GM19328 (cell line): Measurements from ENCODE around the gene HYAL2.

Experiments used
- ATAC-seq: cut with Tn5 transposase; IDR thresholded peaks from one replicate; pipeline ENCODE4 v1.9.1; 2021; ENCODE audit warnings: mild to moderate bottlenecking, moderate library complexity; ENCODE audit not compliant: unreplicated experiment

Gene HYAL2

GRCh38 chr3:50331364-50331907, 8.9 kb upstream of the HYAL2 start:
- ATAC-seq, result no peak

GRCh38 chr3:50330330-50330729, 7.8 kb upstream of the HYAL2 start:
- no peak for ATAC-seq

- peak; percentile 89 for ATAC-seq
These were observed 5.6 kb upstream of the HYAL2 start, which contains the start of gene TUSC2 for GRCh38 chr3:50327943-50328691. Gene TUSC2, minus strand, starts transcription at chr3:50328223. Its CDS starts 124 bp downstream, at chr3:50328099.

GRCh38 chr3:50327129-50327528, 4.6 kb upstream of the HYAL2 start:
- no peak for ATAC-seq

- ATAC-seq, result no peak
These were observed 3.6 kb upstream of the HYAL2 start for GRCh38 chr3:50326182-50326541.

GRCh38 chr3:50325497-50326181, 3.1 kb upstream of the HYAL2 start:
- no peak for ATAC-seq

- ATAC-seq, result no peak
These were observed 2.6 kb upstream of the HYAL2 start for GRCh38 chr3:50325113-50325480.

- no peak for ATAC-seq
These were observed 2.0 kb upstream of the HYAL2 start for GRCh38 chr3:50324351-50325112.

- ATAC-seq, result no peak
These were observed 1.2 kb upstream of the HYAL2 start for GRCh38 chr3:50323614-50324199.

- ATAC-seq, result no peak
These were observed 601 bp upstream of the HYAL2 start for GRCh38 chr3:50323092-50323600.

- ATAC-seq, result no peak
These were observed 495 bp downstream of the HYAL2 start for GRCh38 chr3:50322115-50322385.

GRCh38 chr3:50321336-50322114, 1.0 kb downstream of the HYAL2 start:
- ATAC-seq, result peak; percentile 76

GRCh38 chr3:50320853-50321335, 1.7 kb downstream of the HYAL2 start:
- peak; percentile 54 for ATAC-seq

GRCh38 chr3:50319894-50320625, 2.5 kb downstream of the HYAL2 start:
- ATAC-seq, result no peak

- ATAC-seq, result no peak
These were observed 3.2 kb downstream of the HYAL2 start for GRCh38 chr3:50319181-50319893.

- no peak for ATAC-seq
These were observed 3.9 kb downstream of the HYAL2 start for GRCh38 chr3:50318615-50319014.

GRCh38 chr3:50318163-50318562, 4.4 kb downstream of the HYAL2 start:
- no peak for ATAC-seq

- no peak for ATAC-seq
These were observed 5.2 kb downstream of the HYAL2 start for GRCh38 chr3:50317300-50317699.
